Measurements from ENCODE around the gene NR3C2. TPM values are rescaled to one million over a fixed set of nuclear protein-coding genes. Genes with fewer than 3 reads are reported as not detected.
"Not testable (repeated sequence)": the region's sequence is repeated elsewhere in the genome, so short reads cannot be mapped to it uniquely, and the experiment has no call there.

Gene NR3C2
- polyA plus RNA-seq, 1 donor from 2014 or later = 0.06 TPM

DNA sequence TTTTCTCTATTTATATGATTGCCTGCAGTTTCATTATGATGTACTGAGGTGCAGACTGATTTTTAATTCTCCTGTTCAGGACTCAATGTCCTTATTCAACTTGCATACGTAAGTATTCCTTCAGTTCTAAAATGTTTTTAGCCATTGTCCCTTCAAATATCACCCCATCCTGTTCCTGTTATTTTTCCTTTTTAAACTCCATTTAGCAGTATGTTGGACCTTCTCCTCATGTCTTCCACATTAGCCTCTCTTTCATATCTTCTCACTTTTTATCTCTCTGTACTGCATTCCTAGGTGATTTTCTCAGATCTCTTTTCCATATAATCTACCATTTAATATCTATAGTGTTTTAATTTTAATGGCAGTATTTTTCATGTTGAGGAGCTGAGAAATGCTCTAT, 317.7 kb downstream of the NR3C2 start:
- no peaks in the 10 kb centered on the region for H3K36me3 ChIP-seq (ENCODE audit: insufficient read depth, low read length)
- H3K79me2 ChIP-seq (replicated peaks; ENCODE audit: insufficient read depth, low read length) = no peaks in the 10 kb centered on the region
- H3K4me3 ChIP-seq (ENCODE audit: low read length) = no peak overlapping the region
- TF ChIP-seq, protein P1, sequence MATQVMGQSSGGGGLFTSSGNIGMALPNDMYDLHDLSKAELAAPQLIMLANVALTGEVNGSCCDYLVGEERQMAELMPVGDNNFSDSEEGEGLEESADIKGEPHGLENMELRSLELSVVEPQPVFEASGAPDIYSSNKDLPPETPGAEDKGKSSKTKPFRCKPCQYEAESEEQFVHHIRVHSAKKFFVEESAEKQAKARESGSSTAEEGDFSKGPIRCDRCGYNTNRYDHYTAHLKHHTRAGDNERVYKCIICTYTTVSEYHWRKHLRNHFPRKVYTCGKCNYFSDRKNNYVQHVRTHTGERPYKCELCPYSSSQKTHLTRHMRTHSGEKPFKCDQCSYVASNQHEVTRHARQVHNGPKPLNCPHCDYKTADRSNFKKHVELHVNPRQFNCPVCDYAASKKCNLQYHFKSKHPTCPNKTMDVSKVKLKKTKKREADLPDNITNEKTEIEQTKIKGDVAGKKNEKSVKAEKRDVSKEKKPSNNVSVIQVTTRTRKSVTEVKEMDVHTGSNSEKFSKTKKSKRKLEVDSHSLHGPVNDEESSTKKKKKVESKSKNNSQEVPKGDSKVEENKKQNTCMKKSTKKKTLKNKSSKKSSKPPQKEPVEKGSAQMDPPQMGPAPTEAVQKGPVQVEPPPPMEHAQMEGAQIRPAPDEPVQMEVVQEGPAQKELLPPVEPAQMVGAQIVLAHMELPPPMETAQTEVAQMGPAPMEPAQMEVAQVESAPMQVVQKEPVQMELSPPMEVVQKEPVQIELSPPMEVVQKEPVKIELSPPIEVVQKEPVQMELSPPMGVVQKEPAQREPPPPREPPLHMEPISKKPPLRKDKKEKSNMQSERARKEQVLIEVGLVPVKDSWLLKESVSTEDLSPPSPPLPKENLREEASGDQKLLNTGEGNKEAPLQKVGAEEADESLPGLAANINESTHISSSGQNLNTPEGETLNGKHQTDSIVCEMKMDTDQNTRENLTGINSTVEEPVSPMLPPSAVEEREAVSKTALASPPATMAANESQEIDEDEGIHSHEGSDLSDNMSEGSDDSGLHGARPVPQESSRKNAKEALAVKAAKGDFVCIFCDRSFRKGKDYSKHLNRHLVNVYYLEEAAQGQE (IDR thresholded peaks at IDR 0.05; ENCODE audit: borderline replicate concordance) = no peak
- no peak for TF ChIP-seq TAF1 (IDR thresholded peaks at IDR 0.05; ENCODE audit: low read depth)
- TF ChIP-seq SMC3 (conservative IDR thresholded peaks at IDR 0.05; ENCODE audit: poor library complexity) = no peak
- TF ChIP-seq POLR2AphosphoS5 (IDR thresholded peaks at IDR 0.05) = no peak
- TF ChIP-seq EP300 (conservative IDR thresholded peaks at IDR 0.05; ENCODE audit: poor library complexity, severe bottlenecking) = no peak
- TF ChIP-seq, protein P2, sequence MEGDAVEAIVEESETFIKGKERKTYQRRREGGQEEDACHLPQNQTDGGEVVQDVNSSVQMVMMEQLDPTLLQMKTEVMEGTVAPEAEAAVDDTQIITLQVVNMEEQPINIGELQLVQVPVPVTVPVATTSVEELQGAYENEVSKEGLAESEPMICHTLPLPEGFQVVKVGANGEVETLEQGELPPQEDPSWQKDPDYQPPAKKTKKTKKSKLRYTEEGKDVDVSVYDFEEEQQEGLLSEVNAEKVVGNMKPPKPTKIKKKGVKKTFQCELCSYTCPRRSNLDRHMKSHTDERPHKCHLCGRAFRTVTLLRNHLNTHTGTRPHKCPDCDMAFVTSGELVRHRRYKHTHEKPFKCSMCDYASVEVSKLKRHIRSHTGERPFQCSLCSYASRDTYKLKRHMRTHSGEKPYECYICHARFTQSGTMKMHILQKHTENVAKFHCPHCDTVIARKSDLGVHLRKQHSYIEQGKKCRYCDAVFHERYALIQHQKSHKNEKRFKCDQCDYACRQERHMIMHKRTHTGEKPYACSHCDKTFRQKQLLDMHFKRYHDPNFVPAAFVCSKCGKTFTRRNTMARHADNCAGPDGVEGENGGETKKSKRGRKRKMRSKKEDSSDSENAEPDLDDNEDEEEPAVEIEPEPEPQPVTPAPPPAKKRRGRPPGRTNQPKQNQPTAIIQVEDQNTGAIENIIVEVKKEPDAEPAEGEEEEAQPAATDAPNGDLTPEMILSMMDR (IDR thresholded peaks at IDR 0.05; ENCODE audit: poor library complexity, severe bottlenecking) = no peak
- no peak for TF ChIP-seq EZH2 (IDR thresholded peaks at IDR 0.05; ENCODE audit: borderline replicate concordance, insufficient read depth, low read length, poor library complexity, severe bottlenecking)
- TF ChIP-seq MXI1 (conservative IDR thresholded peaks at IDR 0.05; ENCODE audit: poor library complexity, severe bottlenecking) = no peak
- no peak for TF ChIP-seq RAD21 (conservative IDR thresholded peaks at IDR 0.05)
- no peak overlapping the region for H3K27ac ChIP-seq (ENCODE audit: low read length)
- no peak overlapping the region for H3K9ac ChIP-seq (ENCODE audit: low read length)
- H3K9me2 ChIP-seq (ENCODE audit: insufficient read depth, low read length) = no peaks in the 10 kb centered on the region
- no peak overlapping the region for H2AFZ ChIP-seq (ENCODE audit: low read depth, low read length)
- no peak overlapping the region for H3K4me2 ChIP-seq (ENCODE audit: low read length)
- H4K20me1 ChIP-seq (ENCODE audit: insufficient read depth) = no peaks in the 10 kb centered on the region
- no peaks in the 10 kb centered on the region for H3K9me3 ChIP-seq (ENCODE audit: low read length)
- no peaks in the 10 kb centered on the region for H3F3A ChIP-seq (ENCODE audit: insufficient read depth, low read length, poor library complexity, severe bottlenecking)
- H3K27me3 ChIP-seq (ENCODE audit: insufficient read depth, low read depth, low read length) = no peaks in the 10 kb centered on the region

- H3K36me3 ChIP-seq (ENCODE audit: insufficient read depth, low read length); H3K27ac ChIP-seq (ENCODE audit: low read length); H3K4me2 ChIP-seq (ENCODE audit: low read length); H3K4me3 ChIP-seq (ENCODE audit: low read length); H3K9me2 ChIP-seq (ENCODE audit: insufficient read depth, low read length); H2AFZ ChIP-seq (ENCODE audit: low read depth, low read length); H3F3A ChIP-seq (ENCODE audit: insufficient read depth, low read length, poor library complexity, severe bottlenecking); H4K20me1 ChIP-seq (ENCODE audit: insufficient read depth); H3K9ac ChIP-seq (ENCODE audit: low read length); H3K9me3 ChIP-seq (ENCODE audit: low read length); H3K27me3 ChIP-seq (ENCODE audit: insufficient read depth, low read depth, low read length); H3K79me2 ChIP-seq (replicated peaks; ENCODE audit: insufficient read depth, low read length): not testable (repeated sequence)
Measured at GRCh38 chr4:148123161-148123560, 319.1 kb downstream of the NR3C2 start.

GRCh38 chr4:148120216-148120615, 322.0 kb downstream of the NR3C2 start:
- Histone ChIP-seq H3K4me3 (ENCODE audit: low read length) (no peak overlapping the region), H3K27ac (ENCODE audit: low read length) (no peak overlapping the region), H3K27me3 (ENCODE audit: insufficient read depth, low read depth, low read length) (no peaks in the 10 kb centered on the region), H3K9ac (ENCODE audit: low read length) (no peak overlapping the region), H2AFZ (ENCODE audit: low read depth, low read length) (no peak overlapping the region), H3K4me2 (ENCODE audit: low read length) (no peak overlapping the region), H3K9me2 (ENCODE audit: insufficient read depth, low read length) (no peaks in the 10 kb centered on the region), H3K9me3 (ENCODE audit: low read length) (no peaks in the 10 kb centered on the region), H4K20me1 (ENCODE audit: insufficient read depth) (no peaks in the 10 kb centered on the region), H3F3A (ENCODE audit: insufficient read depth, low read length, poor library complexity, severe bottlenecking) (no peaks in the 10 kb centered on the region), H3K79me2 (replicated peaks; ENCODE audit: insufficient read depth, low read length) (no peaks in the 10 kb centered on the region), H3K36me3 (ENCODE audit: insufficient read depth, low read length) (no peaks in the 10 kb centered on the region)
- TF ChIP-seq SMC3 (conservative IDR thresholded peaks at IDR 0.05; ENCODE audit: poor library complexity) (no peak), EP300 (conservative IDR thresholded peaks at IDR 0.05; ENCODE audit: poor library complexity, severe bottlenecking) (peak; percentile 40), RAD21 (conservative IDR thresholded peaks at IDR 0.05) (no peak)
- TF ChIP-seq, protein P2 (IDR thresholded peaks at IDR 0.05; ENCODE audit: poor library complexity, severe bottlenecking) = no peak

All from neural cell (in vitro differentiated cells).